ENCODE measurements around the gene SEC24D. TPM values are rescaled to one million over a fixed set of nuclear protein-coding genes. Genes with fewer than 3 reads are reported as not detected.

The SEC24D gene
- total RNA-seq, 1 experiment from 2014 or later = 63.1 TPM

- CTCF ChIA-PET = no interaction called here
- POLR2A ChIA-PET = no interaction called here
- Mint-ChIP-seq H3K27me3 (ENCODE audit: low read depth) (no peaks in the 10 kb centered on the region), H3K36me3 (peaks cover 34% of the 10 kb centered on the region), H3K4me3 (no peak overlapping the region), H3K4me1 (no peaks in the 10 kb centered on the region), H3K27ac (no peak overlapping the region), H3K9me3 (no peaks in the 10 kb centered on the region)
- ATAC-seq (no peak), DNase-seq (ENCODE audit: low spot score) (no peak)
- TF ChIP-seq NR1H2 (CRISPR knock-in tag; IDR thresholded peaks at IDR 0.05) = no peak
- no peak for TF ChIP-seq RORB (CRISPR knock-in tag; IDR thresholded peaks at IDR 0.05)
- no peak for TF ChIP-seq ZNF532 (CRISPR knock-in tag; IDR thresholded peaks at IDR 0.05; ENCODE audit: borderline replicate concordance)
- TF ChIP-seq CREB1 (CRISPR knock-in tag; IDR thresholded peaks at IDR 0.05) = no peak
These were observed 73.0 kb downstream of the SEC24D start for GRCh38 chr4:118762730-118763477.

GRCh38 chr4:118762155-118762554 lies 73.8 kb downstream of the SEC24D start:
- Mint-ChIP-seq H3K27ac (no peak overlapping the region), H3K4me1 (no peaks in the 10 kb centered on the region), H3K36me3 (peaks cover 29% of the 10 kb centered on the region), H3K27me3 (ENCODE audit: low read depth) (no peaks in the 10 kb centered on the region), H3K4me3 (no peak overlapping the region), H3K9me3 (no peaks in the 10 kb centered on the region)
- ATAC-seq (no peak), DNase-seq (ENCODE audit: low spot score) (no peak)
- CTCF ChIA-PET = no interaction called here
- POLR2A ChIA-PET = no interaction called here
- no peak for TF ChIP-seq ZNF263 (CRISPR knock-in tag; IDR thresholded peaks at IDR 0.05; ENCODE audit: low read depth)
- TF ChIP-seq USF1 (CRISPR knock-in tag; IDR thresholded peaks at IDR 0.05) = no peak
- TF ChIP-seq ELF4 (CRISPR knock-in tag; IDR thresholded peaks at IDR 0.05; ENCODE audit: low read depth) = no peak
- TF ChIP-seq MAX (CRISPR knock-in tag; IDR thresholded peaks at IDR 0.05) = no peak
- TF ChIP-seq ESRRA (CRISPR knock-in tag; IDR thresholded peaks at IDR 0.05; ENCODE audit: borderline replicate concordance) = no peak
- TF ChIP-seq FOXP4 (CRISPR knock-in tag; IDR thresholded peaks at IDR 0.05) = no peak
- TF ChIP-seq ZNF512 (CRISPR knock-in tag; IDR thresholded peaks at IDR 0.05; ENCODE audit: borderline replicate concordance) = no peak

- Mint-ChIP-seq H3K36me3 (peaks cover 23% of the 10 kb centered on the region), H3K4me1 (no peaks in the 10 kb centered on the region), H3K27ac (no peak overlapping the region), H3K27me3 (ENCODE audit: low read depth) (no peaks in the 10 kb centered on the region), H3K9me3 (no peaks in the 10 kb centered on the region), H3K4me3 (no peak overlapping the region)
- DNase-seq (ENCODE audit: low spot score) (no peak), ATAC-seq (no peak)
- POLR2A ChIA-PET = no interaction called here
- CTCF ChIA-PET = no interaction called here
- TF ChIP-seq ATF6 (CRISPR knock-in tag; IDR thresholded peaks at IDR 0.05) = no peak
- TF ChIP-seq, protein P1, sequence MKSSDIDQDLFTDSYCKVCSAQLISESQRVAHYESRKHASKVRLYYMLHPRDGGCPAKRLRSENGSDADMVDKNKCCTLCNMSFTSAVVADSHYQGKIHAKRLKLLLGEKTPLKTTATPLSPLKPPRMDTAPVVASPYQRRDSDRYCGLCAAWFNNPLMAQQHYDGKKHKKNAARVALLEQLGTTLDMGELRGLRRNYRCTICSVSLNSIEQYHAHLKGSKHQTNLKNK (CRISPR knock-in tag; IDR thresholded peaks at IDR 0.05) = no peak
- no peak for TF ChIP-seq ETV6 (CRISPR knock-in tag; IDR thresholded peaks at IDR 0.05)
- no peak for TF ChIP-seq SP1 (CRISPR knock-in tag; conservative IDR thresholded peaks at IDR 0.05)
- TF ChIP-seq, protein P2, sequence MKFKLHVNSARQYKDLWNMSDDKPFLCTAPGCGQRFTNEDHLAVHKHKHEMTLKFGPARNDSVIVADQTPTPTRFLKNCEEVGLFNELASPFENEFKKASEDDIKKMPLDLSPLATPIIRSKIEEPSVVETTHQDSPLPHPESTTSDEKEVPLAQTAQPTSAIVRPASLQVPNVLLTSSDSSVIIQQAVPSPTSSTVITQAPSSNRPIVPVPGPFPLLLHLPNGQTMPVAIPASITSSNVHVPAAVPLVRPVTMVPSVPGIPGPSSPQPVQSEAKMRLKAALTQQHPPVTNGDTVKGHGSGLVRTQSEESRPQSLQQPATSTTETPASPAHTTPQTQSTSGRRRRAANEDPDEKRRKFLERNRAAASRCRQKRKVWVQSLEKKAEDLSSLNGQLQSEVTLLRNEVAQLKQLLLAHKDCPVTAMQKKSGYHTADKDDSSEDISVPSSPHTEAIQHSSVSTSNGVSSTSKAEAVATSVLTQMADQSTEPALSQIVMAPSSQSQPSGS (CRISPR knock-in tag; IDR thresholded peaks at IDR 0.05; ENCODE audit: borderline replicate concordance, low read depth) = no peak
- TF ChIP-seq RORB (CRISPR knock-in tag; IDR thresholded peaks at IDR 0.05) = no peak
These were observed 74.4 kb downstream of the SEC24D start for GRCh38 chr4:118761397-118762016.
